WTC11 (cell line): ENCODE results near the gene MUCL1. TPM values are rescaled to one million over a fixed set of nuclear protein-coding genes. Genes with fewer than 3 reads are reported as not detected.

Experiments used
- ATAC-seq: fragments of 200-7000 bp; cut with Tn5 transposase; 2 replicates; pipeline ENCODE4 v1.10.0; 2021; ENCODE audit warnings: mild to moderate bottlenecking, moderate library complexity
- CTCF ChIA-PET: fragments of 300-600 bp; sonication (Branson Sonifier 250); formaldehyde crosslinking; loops from one replicate; lab custom pipeline; 2021; ENCODE audit warnings: antibody characterized with exemption; lab: Charles Lee
- POLR2A ChIA-PET: fragments of 350-600 bp; sonication (Branson Sonifier 250); formaldehyde crosslinking; loops from one replicate; lab custom pipeline; 2021; ENCODE audit warnings: antibody characterized with exemption; lab: Charles Lee
- DNase-seq: peaks from one replicate; pipeline ENCODE4 v3.0.0; 2021; ENCODE audit warnings: low spot score
- H3K27ac Mint-ChIP-seq: 2 replicates; pipeline ENCODE4 v1.8.0; 2021; ENCODE audit warnings: mixed read lengths
- H3K27me3 Mint-ChIP-seq: 2 replicates; pipeline ENCODE4 v1.8.0; 2021; ENCODE audit warnings: low read depth, mild to moderate bottlenecking, moderate library complexity, mixed read lengths
- H3K36me3 Mint-ChIP-seq: 2 replicates; pipeline ENCODE4 v1.8.0; 2021; ENCODE audit warnings: mixed read lengths
- H3K4me1 Mint-ChIP-seq: 2 replicates; pipeline ENCODE4 v1.8.0; 2022; ENCODE audit warnings: mixed read lengths
- H3K4me3 Mint-ChIP-seq: 2 replicates; pipeline ENCODE4 v1.8.0; 2021; ENCODE audit warnings: mild to moderate bottlenecking, moderate library complexity, mixed read lengths
- H3K9me3 Mint-ChIP-seq: 2 replicates; pipeline ENCODE4 v1.8.0; 2021; ENCODE audit warnings: mixed read lengths
- CREM ChIP-seq: sonication (generic); formaldehyde crosslinking; IDR thresholded peaks from 2 replicates; pipeline ENCODE4 v1.8.1; 2022; ENCODE audit warnings: mild to moderate bottlenecking, missing genetic modification reagents, moderate library complexity
- CTCF ChIP-seq: fragments of 200-600 bp; IDR thresholded peaks from 2 replicates; pipeline ENCODE4 v1.8.0; 2022; ENCODE audit warnings: antibody characterized with exemption
- E2F5 ChIP-seq: sonication (generic); formaldehyde crosslinking; IDR thresholded peaks from 2 replicates; pipeline ENCODE4 v1.8.1; 2022; ENCODE audit warnings: mild to moderate bottlenecking, moderate library complexity, missing genetic modification reagents
- ESRRA ChIP-seq: sonication (generic); formaldehyde crosslinking; IDR thresholded peaks from 2 replicates; pipeline ENCODE4 v1.8.1; 2022; ENCODE audit warnings: mild to moderate bottlenecking, missing genetic modification reagents, borderline replicate concordance
- FOXK1 ChIP-seq: sonication (generic); formaldehyde crosslinking; IDR thresholded peaks from 2 replicates; pipeline ENCODE4 v1.8.0; 2022; ENCODE audit warnings: mild to moderate bottlenecking, moderate library complexity, missing genetic modification reagents
- HMGA2 ChIP-seq: fragments of 250-450 bp; sonication (Bioruptor Pico); IDR thresholded peaks from 2 replicates; pipeline ENCODE4 v1.4.0; 2021; ENCODE audit warnings: mild to moderate bottlenecking, moderate library complexity
- IRF2 ChIP-seq: sonication (generic); formaldehyde crosslinking; IDR thresholded peaks from 2 replicates; pipeline ENCODE4 v1.8.0; 2022; ENCODE audit warnings: low read depth, missing genetic modification reagents, borderline replicate concordance
- JAZF1 ChIP-seq: fragments of 250-450 bp; sonication (Bioruptor Pico); IDR thresholded peaks from 2 replicates; pipeline ENCODE4 v1.9.0; 2021; ENCODE audit warnings: moderate library complexity, mild to moderate bottlenecking, inconsistent platforms
- MYBL2 ChIP-seq: sonication (generic); formaldehyde crosslinking; IDR thresholded peaks from 2 replicates; pipeline ENCODE4 v1.8.1; 2023; ENCODE audit warnings: mild to moderate bottlenecking, moderate library complexity, missing genetic modification reagents
- NFATC4 ChIP-seq: fragments of 250-450 bp; sonication (Bioruptor Pico); IDR thresholded peaks from 2 replicates; pipeline ENCODE4 v1.9.0; 2021; ENCODE audit warnings: mild to moderate bottlenecking
- NR1H2 ChIP-seq: sonication (generic); formaldehyde crosslinking; IDR thresholded peaks from 2 replicates; pipeline ENCODE4 v1.9.0; 2021; ENCODE audit warnings: mild to moderate bottlenecking, moderate library complexity, missing genetic modification reagents
- OVOL2 ChIP-seq: fragments of 250-450 bp; sonication (Bioruptor Pico); IDR thresholded peaks from 2 replicates; pipeline ENCODE4 v1.9.0; 2021; ENCODE audit warnings: mild to moderate bottlenecking, borderline replicate concordance
- RELA ChIP-seq: sonication (generic); formaldehyde crosslinking; IDR thresholded peaks from 2 replicates; pipeline ENCODE4 v1.8.1; 2022; ENCODE audit warnings: missing genetic modification reagents, mild to moderate bottlenecking, borderline replicate concordance
- STAT6 ChIP-seq: sonication (generic); formaldehyde crosslinking; conservative IDR thresholded peaks from 2 replicates; pipeline ENCODE4 v1.8.1; 2023; ENCODE audit warnings: mild to moderate bottlenecking, low read depth, missing genetic modification reagents, moderate library complexity
- TEAD1 ChIP-seq: sonication (generic); formaldehyde crosslinking; IDR thresholded peaks from 2 replicates; pipeline ENCODE4 v1.8.0; 2022; ENCODE audit warnings: mild to moderate bottlenecking, missing genetic modification reagents
- TEAD4 ChIP-seq: sonication (generic); formaldehyde crosslinking; IDR thresholded peaks from 2 replicates; pipeline ENCODE4 v1.8.0; 2022; ENCODE audit warnings: mild to moderate bottlenecking, missing genetic modification reagents
- ZBTB21 ChIP-seq: sonication (generic); formaldehyde crosslinking; IDR thresholded peaks from 2 replicates; pipeline ENCODE4 v1.8.1; 2023; ENCODE audit warnings: mild to moderate bottlenecking, missing genetic modification reagents, borderline replicate concordance
- ZNF138 ChIP-seq: sonication (generic); formaldehyde crosslinking; conservative IDR thresholded peaks from 2 replicates; pipeline ENCODE4 v1.8.1; 2022; ENCODE audit warnings: mild to moderate bottlenecking, moderate library complexity, missing genetic modification reagents
- ZNF263 ChIP-seq: sonication (generic); formaldehyde crosslinking; IDR thresholded peaks from 2 replicates; pipeline ENCODE4 v1.8.1; 2022; ENCODE audit warnings: low read depth, mild to moderate bottlenecking, moderate library complexity, missing genetic modification reagents
- total RNA-seq: library from RNA; stranded (reverse); gene quantifications from 3 replicates; pipeline ENCODE4 v1.2.3, GENCODE V29; 2021
- TF ChIP-seq, protein P1 (sequence below): sonication (generic); formaldehyde crosslinking; conservative IDR thresholded peaks from 2 replicates; pipeline ENCODE4 v1.8.1; 2022; ENCODE audit warnings: mild to moderate bottlenecking, missing genetic modification reagents
- TF ChIP-seq, protein P2 (sequence below): sonication (generic); formaldehyde crosslinking; IDR thresholded peaks from 2 replicates; pipeline ENCODE4 v1.8.1; 2022; ENCODE audit warnings: low read depth, mild to moderate bottlenecking, moderate library complexity, missing genetic modification reagents, borderline replicate concordance
- TF ChIP-seq, protein P3 (sequence below): sonication (generic); formaldehyde crosslinking; IDR thresholded peaks from 2 replicates; pipeline ENCODE4 v1.8.1; 2023; ENCODE audit warnings: mild to moderate bottlenecking, missing genetic modification reagents, moderate library complexity
- TF ChIP-seq, protein P4 (sequence below): sonication (generic); formaldehyde crosslinking; IDR thresholded peaks from 2 replicates; pipeline ENCODE4 v1.8.1; 2022; ENCODE audit warnings: mild to moderate bottlenecking, missing genetic modification reagents, moderate library complexity, borderline replicate concordance

MUCL1 gene
- total RNA-seq, 1 experiment from 2014 or later = not detected

GRCh38 chr12:54824402-54824801, 29.9 kb upstream of the MUCL1 start:
- no peak overlapping the region for H3K4me3 Mint-ChIP-seq
- ChIA-PET CTCF (interaction anchor here (1.2 kb wide), 2 partner anchors 65 to 122 kb away, joined by 3 read pairs; no protein-coding TSS in a partner anchor), POLR2A (no interaction called here)
- DNase-seq (no peak), ATAC-seq (peak; percentile 32; the same call in 1 of the 2 replicates)
- TF ChIP-seq MYBL2 (CRISPR knock-in tag) (no peak), STAT6 (CRISPR knock-in tag) (no peak), RELA (CRISPR knock-in tag) (no peak), CTCF (peak; percentile 40; the same call in 1 of the 2 replicates)
- TF ChIP-seq, protein P1, sequence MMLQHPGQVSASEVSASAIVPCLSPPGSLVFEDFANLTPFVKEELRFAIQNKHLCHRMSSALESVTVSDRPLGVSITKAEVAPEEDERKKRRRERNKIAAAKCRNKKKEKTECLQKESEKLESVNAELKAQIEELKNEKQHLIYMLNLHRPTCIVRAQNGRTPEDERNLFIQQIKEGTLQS (CRISPR knock-in tag) = no peak
- no peak overlapping the region for H3K27ac Mint-ChIP-seq
- H3K9me3 Mint-ChIP-seq = peaks cover 37% of the 10 kb centered on the region
- H3K27me3 Mint-ChIP-seq = no peaks in the 10 kb centered on the region; the same call in 1 of the 2 replicates
- no peaks in the 10 kb centered on the region for H3K4me1 Mint-ChIP-seq
- H3K36me3 Mint-ChIP-seq = peaks cover 13% of the 10 kb centered on the region

DNA sequence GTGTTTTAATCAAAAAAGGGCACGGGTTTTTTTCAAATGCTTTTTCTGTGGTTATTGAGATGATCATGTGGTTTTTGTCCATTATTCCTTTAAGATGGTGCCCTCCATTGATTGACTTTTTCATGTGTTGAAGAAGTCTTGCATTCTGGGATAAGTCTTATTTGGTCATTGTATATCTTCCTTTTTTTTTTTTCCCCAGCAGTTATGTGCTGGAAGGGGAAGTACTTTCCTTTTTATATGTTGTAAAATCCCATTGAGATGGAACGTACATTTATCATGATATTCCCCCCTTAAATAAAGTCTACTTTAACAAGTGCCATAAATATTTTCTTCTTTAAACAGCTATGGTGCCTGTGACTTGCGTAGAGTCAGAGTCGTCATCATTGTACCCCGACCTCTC, 24.8 kb upstream of the MUCL1 start:
- Mint-ChIP-seq H3K36me3 (no peaks in the 10 kb centered on the region), H3K27ac (no peak overlapping the region), H3K4me3 (no peak overlapping the region), H3K27me3 (no peaks in the 10 kb centered on the region), H3K9me3 (no peaks in the 10 kb centered on the region; the same call in 1 of the 2 replicates), H3K4me1 (peaks cover 5% of the 10 kb centered on the region)
- no peak for DNase-seq
- TF ChIP-seq, protein P2, sequence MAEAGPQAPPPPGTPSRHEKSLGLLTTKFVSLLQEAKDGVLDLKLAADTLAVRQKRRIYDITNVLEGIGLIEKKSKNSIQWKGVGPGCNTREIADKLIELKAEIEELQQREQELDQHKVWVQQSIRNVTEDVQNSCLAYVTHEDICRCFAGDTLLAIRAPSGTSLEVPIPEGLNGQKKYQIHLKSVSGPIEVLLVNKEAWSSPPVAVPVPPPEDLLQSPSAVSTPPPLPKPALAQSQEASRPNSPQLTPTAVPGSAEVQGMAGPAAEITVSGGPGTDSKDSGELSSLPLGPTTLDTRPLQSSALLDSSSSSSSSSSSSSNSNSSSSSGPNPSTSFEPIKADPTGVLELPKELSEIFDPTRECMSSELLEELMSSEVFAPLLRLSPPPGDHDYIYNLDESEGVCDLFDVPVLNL = no peak
- TF ChIP-seq HMGA2 = no peak
- no peak for TF ChIP-seq NFATC4
- no peak for TF ChIP-seq NR1H2 (CRISPR knock-in tag)
- no peak for TF ChIP-seq TEAD4 (CRISPR knock-in tag)
- TF ChIP-seq, protein P3, sequence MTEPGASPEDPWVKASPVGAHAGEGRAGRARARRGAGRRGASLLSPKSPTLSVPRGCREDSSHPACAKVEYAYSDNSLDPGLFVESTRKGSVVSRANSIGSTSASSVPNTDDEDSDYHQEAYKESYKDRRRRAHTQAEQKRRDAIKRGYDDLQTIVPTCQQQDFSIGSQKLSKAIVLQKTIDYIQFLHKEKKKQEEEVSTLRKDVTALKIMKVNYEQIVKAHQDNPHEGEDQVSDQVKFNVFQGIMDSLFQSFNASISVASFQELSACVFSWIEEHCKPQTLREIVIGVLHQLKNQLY (CRISPR knock-in tag) = no peak
- no peak for TF ChIP-seq CREM
- no peak for TF ChIP-seq ZNF263 (CRISPR knock-in tag)
- TF ChIP-seq FOXK1 = no peak
- ATAC-seq = no peak
- CTCF ChIA-PET = interaction anchor here (1.1 kb wide), 1 partner anchor 70 kb away, joined by 4 read pairs; no protein-coding TSS in a partner anchor
- POLR2A ChIA-PET = no interaction called here

GRCh38 chr12:54830199-54830598, 24.1 kb upstream of the MUCL1 start:
- CTCF ChIA-PET = interaction anchor here (1.1 kb wide), 1 partner anchor 71 kb away, joined by 4 read pairs; no protein-coding TSS in a partner anchor
- Mint-ChIP-seq H3K27me3 (no peaks in the 10 kb centered on the region), H3K9me3 (no peaks in the 10 kb centered on the region; the same call in 1 of the 2 replicates), H3K4me3 (no peak overlapping the region), H3K36me3 (no peaks in the 10 kb centered on the region), H3K27ac (no peak overlapping the region), H3K4me1 (peaks cover 5% of the 10 kb centered on the region)
- no peak for ATAC-seq
- POLR2A ChIA-PET = no interaction called here
- no peak for DNase-seq
- TF ChIP-seq MYBL2 (CRISPR knock-in tag) (no peak), JAZF1 (CRISPR knock-in tag) (no peak), IRF2 (no peak), ESRRA (no peak), ZBTB21 (CRISPR knock-in tag) (no peak), CREM (no peak), TEAD1 (no peak), OVOL2 (CRISPR knock-in tag) (no peak), ZNF138 (no peak), E2F5 (no peak)
- TF ChIP-seq, protein P4, sequence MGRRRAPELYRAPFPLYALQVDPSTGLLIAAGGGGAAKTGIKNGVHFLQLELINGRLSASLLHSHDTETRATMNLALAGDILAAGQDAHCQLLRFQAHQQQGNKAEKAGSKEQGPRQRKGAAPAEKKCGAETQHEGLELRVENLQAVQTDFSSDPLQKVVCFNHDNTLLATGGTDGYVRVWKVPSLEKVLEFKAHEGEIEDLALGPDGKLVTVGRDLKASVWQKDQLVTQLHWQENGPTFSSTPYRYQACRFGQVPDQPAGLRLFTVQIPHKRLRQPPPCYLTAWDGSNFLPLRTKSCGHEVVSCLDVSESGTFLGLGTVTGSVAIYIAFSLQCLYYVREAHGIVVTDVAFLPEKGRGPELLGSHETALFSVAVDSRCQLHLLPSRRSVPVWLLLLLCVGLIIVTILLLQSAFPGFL (CRISPR knock-in tag) = no peak
